GM18858 (cell line): Measurements from ENCODE around the gene CHRNA10.
"Not testable (repeated sequence)": the region's sequence is repeated elsewhere in the genome, so short reads cannot be mapped to it uniquely, and the experiment has no call there.

Experiments used
- ATAC-seq: cut with Tn5 transposase; IDR thresholded peaks from one replicate; pipeline ENCODE4 v1.9.1; 2021; ENCODE audit not compliant: unreplicated experiment

Gene CHRNA10

GRCh38 chr11:3665336-3666022 is 5.7 kb downstream of the CHRNA10 start:
- ATAC-seq, result no peak

- ATAC-seq, result no peak
Observed at GRCh38 chr11:3664032-3664630, 7.1 kb downstream of the CHRNA10 start.

DNA sequence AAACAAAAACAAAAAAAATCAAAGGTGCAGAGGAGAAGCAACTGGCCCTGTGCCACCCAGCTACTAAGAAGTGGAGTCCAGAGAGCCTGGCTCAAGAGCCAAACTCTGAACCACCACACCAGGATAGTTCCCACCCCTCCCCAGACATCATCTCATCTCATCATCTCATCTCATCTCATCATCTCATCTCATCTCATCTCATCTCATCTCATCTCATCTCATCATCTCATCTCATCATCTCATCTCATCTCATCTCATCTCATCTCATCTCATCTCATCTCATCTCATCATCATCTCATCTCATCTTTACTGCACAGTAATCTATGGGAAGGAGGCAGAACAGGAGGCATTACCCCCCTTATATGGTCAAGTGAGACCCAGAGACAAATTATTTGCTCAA is 8.3 kb downstream of the CHRNA10 start:
- ATAC-seq, result no peak

DNA sequence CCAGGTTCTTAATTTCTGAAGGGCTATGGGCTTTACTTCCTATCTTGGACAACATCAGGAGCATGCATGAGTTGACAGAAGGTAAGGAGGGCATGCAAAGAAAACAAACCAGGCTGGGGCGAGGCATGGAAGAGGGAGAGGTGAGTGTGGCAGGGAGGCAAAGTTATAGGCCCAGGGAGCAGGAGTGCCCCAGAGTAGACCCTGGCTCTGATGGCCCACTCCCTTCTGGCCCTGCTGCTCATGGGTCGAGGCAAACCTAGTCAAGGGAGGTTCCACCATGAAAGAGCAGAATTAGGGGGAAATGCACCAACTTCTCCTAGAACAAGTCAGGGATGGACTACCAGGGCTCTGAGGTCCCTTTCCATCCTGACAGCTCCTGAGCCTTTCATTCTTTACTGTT is 10.2 kb downstream of the CHRNA10 start:
- ATAC-seq, result no peak

DNA sequence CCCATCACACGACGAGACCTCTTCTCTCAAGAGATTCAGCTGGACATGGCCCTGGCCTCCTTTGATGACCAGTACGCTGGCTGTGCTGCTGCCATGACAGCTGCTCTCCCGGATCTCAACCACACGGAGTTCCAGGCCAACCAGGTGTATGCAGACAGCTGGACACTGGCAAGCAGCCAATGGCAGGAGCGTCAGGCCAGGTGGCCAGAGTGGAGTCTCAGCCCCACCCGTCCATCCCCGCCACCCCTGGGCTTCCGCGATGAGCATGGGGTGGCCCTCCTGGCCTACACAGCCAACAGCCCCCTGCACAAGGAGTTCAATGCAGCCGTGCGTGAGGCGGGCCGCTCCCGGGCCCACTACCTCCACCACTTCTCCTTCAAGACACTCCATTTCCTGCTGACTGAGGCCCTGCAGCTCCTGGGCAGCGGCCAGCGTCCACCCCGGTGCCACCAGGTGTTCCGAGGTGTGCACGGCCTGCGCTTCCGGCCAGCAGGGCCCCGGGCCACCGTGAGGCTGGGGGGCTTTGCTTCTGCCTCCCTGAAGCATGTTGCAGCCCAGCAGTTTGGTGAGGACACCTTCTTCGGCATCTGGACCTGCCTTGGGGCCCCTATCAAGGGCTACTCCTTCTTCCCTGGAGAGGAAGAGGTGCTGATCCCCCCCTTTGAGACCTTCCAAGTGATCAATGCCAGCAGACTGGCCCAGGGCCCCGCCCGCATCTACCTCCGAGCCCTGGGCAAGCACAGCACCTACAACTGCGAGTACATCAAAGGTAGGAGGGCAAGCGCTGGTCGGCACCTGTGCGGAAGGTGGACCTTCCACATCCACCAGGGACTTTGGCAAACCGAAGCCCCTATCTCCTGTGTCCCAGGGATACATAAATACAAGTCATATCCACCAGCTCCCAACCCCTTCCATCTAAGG is 11.3 kb downstream of the CHRNA10 start:
- no peak for ATAC-seq

DNA sequence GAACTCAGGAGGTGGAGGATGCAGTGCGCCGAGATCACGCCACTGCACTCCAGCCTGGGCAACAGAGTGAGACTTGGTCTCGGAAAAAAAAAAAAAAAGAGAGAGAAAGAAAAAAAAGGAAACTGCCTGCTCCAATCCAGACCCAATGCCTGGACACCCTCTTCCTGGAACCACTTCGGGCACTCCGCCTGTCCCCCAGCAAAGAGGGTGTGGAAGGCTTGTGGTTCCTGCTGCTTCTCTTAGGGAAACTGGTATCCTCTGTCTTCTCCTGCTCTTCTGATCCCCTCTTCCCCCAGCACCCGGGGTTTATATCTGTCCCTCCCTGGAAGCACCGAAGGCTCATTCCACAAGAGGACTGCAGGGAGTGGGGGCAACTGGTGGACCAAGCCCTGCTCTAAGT is 12.9 kb downstream of the CHRNA10 start:
- no peak for ATAC-seq

DNA sequence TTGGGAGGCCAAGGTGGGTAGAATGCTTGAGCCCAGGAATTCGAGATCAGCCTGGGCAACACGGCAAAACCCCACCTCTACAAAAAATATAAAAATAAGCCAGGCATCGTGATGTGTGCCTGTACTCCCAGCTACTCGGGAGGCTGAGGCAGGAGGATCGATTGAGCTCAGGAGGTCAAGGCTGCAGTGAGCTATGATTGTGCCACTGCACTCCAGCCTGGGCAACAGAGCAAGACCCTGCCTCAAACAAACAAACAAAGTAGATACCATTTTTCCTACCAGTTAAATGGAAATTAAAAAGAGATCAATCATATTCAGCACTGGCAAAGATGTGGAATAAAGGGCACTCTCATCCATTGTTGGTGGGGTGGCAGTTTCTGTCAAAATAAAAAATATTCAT is 13.9 kb downstream of the CHRNA10 start:
- ATAC-seq, result not testable (repeated sequence)

DNA sequence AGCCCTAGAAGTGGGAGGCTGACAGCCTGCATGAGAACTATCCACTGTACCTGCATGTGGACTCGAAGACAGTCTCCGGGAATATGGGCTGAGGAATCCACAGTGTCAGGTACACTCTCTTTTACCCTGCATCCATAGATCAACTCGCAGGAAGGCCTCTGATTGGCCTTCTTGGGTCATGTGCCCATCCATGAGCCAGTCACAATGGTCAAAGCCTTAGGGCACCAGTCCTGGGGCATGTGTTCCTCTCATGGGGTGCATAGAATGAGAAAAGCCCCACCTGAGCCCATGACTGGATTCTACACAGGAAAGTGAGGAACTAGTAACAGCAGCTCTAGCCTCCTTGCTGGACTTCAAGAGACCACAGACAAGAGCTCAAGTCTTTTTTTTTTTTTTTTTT is 15.6 kb downstream of the CHRNA10 start:
- ATAC-seq, result no peak

DNA sequence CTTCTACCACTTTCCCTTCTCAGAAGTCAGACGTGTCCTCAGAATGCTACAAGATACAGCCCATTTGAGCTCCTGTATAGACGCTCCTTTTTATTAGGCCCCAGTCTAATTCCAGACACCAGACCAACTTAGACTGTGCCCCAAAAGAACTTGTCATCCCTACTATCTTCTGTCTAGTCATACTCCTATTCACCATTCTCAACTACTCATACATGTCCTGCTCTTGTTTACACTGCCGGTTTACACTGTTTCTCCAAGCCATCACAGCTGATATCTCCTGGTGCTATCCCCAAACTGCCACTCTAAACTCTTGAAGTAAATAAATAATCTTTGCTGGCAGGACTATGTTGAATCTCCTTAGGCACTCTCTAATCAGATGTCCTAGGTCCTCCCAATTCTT is 18.7 kb downstream of the CHRNA10 start:
- ATAC-seq, result not testable (repeated sequence)

DNA sequence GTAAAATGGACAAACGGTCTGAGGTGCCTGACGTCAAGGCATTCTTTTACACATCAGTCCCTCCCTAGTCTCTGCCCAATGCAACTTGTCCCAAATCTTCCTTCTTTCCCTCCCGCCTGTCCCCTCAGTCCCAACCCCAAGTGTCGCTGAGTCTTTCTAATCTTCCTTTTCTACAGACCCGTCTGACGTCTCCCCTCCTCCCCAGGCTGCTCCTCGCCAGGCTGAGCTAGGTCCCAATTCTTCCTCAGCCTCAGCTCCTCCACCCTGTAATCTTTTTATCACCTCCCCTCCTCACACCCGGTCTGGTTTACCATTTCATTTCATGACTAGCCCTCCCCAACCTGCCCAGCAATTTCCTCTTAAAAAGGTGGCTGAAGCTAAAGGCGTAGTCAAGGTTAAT is 21.8 kb downstream of the CHRNA10 start:
- ATAC-seq, result not testable (repeated sequence)

- ATAC-seq, result not testable (repeated sequence)
Observed at GRCh38 chr11:3648843-3649242, 22.3 kb downstream of the CHRNA10 start.

- ATAC-seq, result no peak
Observed at GRCh38 chr11:3645552-3645951, 25.6 kb downstream of the CHRNA10 start.

- ATAC-seq, result no peak
Observed at GRCh38 chr11:3644817-3645235, 26.4 kb downstream of the CHRNA10 start, which contains the start of gene ART1. TSS of gene ART1 (plus strand) at chr11:3645128. CDS start at chr11:3659214, 14,086 bp downstream.

DNA sequence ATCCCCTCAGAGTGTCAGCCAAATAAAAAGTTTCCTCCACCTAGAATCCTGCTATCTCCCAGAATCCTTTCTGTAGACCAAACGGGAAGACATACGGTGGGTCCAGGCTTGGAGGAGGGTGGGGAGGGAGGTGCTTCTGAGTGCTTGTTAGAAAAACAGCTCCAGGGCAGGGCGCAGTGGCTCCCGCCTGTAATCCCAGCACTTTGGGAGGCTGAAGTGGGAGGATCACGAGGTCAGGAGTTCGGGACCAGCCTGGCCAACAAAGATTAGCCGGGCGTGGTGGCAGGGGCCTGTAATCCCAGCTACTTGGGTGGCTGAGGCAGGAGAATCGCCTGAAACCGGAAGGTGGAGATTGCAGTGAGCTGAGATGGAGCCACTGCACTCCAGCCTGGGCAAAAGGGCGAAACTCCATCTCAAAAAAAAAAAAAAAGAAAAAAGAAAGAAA is 28.1 kb downstream of the CHRNA10 start:
- ATAC-seq, result not testable (repeated sequence)

DNA sequence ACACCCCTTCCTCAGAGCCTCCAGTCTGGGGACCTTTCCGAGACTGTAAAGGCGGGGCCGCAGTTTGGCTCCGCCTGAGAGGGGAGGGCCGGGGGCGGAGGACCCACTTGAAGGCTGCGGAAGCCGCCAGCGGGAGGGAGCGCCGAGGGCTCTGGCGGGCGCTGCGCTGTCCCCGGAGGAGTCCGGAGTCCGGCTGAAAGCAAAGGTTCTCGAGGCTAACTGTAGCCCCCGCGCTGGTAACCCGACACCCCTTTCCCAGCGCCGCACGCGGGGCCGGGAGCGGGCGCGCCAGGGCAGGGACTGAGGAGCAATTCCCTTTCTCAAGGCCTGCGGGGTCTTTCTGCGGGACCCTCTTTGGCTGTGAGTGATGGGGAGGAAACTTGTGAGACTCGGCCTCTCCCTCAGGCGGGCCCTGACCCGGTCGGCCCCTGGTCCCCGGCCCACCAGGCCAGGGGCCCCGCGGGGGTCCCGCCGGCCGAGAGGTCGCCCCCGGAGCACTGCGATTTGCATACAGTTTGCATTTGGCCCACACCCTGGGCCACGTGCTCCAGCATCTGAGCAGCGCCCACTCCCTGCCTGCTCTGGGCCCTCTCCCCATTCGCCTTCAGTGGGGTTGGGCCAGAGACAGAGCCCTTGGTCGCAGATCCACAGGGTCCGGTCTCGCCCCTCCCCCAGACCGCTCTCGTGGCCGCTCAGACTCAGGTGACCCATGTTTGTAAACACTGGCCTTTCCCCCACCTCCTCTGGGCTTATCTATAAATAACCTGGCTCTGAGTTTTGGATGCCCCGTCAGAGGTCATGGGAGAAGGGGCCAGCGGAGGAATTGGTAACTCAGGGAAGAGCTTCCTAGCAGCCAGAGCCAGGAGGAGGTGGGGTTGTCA is 28.9 kb downstream of the CHRNA10 start:
- no peak for ATAC-seq

DNA sequence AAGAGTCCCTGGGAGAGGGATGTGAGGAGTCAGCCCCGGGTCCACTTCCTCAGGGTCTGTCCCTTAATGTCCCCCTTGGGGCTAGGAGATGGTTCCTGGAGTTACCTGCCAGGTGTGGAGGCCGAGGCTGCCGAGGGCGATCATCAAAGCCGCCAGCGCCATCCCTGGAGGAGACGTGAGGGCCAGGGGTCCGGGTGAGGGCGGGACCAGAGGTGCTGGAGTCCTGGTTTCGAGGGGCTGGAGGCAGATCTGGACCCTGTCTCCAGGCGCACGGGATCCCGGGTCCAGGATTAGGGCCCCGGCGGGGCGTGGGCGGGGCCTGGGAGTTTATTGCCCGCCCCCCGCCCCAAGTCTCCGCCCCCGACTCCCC is 29.5 kb downstream of the CHRNA10 start, which contains the start of gene ART5:
ART5 (minus strand) TSS at position 292 of the 370 bp plus-strand sequence; CDS start at position 162, 130 bp downstream.
- ATAC-seq, result no peak

DNA sequence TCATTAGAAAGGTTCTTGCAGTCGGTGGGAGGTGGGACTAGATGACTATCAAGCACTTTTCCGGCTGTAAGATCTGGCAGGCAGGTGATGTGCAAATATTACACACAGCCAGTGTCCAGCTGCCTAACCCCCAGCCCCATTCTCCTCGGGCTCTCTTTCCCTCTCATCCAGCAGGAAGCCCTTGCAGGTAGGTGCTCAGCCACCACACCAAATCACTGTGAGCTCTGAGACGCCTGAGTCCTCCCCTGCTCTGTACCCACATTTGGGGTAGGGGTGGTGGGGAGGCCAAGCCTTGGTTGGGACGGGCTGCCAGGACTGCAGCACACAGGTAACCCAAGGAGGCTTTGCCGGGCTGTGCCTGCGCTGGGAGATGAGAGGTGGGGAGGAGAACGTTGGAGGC is 30.0 kb downstream of the CHRNA10 start:
- no peak for ATAC-seq

GRCh38 chr11:3639841-3640240 is 31.3 kb downstream of the CHRNA10 start:
- no peak for ATAC-seq

GRCh38 chr11:3638513-3638912 is 32.7 kb downstream of the CHRNA10 start:
- no peak for ATAC-seq

- ATAC-seq, result no peak
Observed at GRCh38 chr11:3637201-3637600, 34.0 kb downstream of the CHRNA10 start.
